Tibial artery (tissue), 4 donors: Measurements from ENCODE around the gene PRICKLE3.

Source experiments
- DNase-seq, 2 donors: peaks; one replicate each; pipeline ENCODE4 v3.0.0-alpha.2; 2019
- H3K27ac ChIP-seq, 2 donors: fragments of 200-600 bp; sonication (generic) in 1 of 2; 1 replicate in 1 of 2; 2 replicates in 1 of 2; pipeline ENCODE4 v1.5.1; 2018 to 2019; ENCODE audit warnings: mild to moderate bottlenecking in 1 of 2
- H3K27me3 ChIP-seq, 2 donors: fragments of 200-600 bp; sonication (generic) in 1 of 2; one replicate each; pipeline versions ENCODE4 v1.5.1 to v1.6.0; 2016 to 2019
- H3K36me3 ChIP-seq, 3 donors: fragments of 200-600 bp; sonication (generic) in 2 of 3; one replicate each; pipeline ENCODE4 v1.5.1; 2016 to 2019; ENCODE audit warnings: mild to moderate bottlenecking in 2 of 3
- H3K4me1 ChIP-seq, 4 donors: fragments of 200-600 bp; sonication (generic) in 2 of 4; 1 replicate in 3 of 4; 2 replicates in 1 of 4; pipeline ENCODE4 v1.5.1; 2016 to 2019
- H3K4me3 ChIP-seq, 2 donors: fragments of 200-600 bp; sonication (generic) in 1 of 2; 1 replicate in 1 of 2; 2 replicates in 1 of 2; pipeline ENCODE4 v1.5.1; 2018 to 2019; ENCODE audit warnings: mild to moderate bottlenecking in 2 of 2
- H3K9me3 ChIP-seq, 3 donors: fragments of 200-600 bp; sonication (generic) in 1 of 3; one replicate each; pipeline ENCODE4 v1.5.1; 2016 to 2019
- CTCF ChIP-seq, 2 experiments: fragments of 200-600 bp in 1 of 2; fragments of 450-650 bp in 1 of 2; IDR thresholded peaks; one replicate each; pipeline ENCODE4 v1.5.1; 2017 to 2019; ENCODE audit warnings: antibody characterized with exemption in 2 of 2, mild to moderate bottlenecking in 1 of 2, moderate library complexity in 1 of 2
- intact Hi-C: fragments of 100-400 bp; cut with DNase I; formaldehyde crosslinking; loops from one replicate; pipeline ENCODE4 v1.15.0; 2023; ENCODE audit warnings: low total_unique reads

PRICKLE3 gene

GRCh38 chrX:49161632-49162031, 24.5 kb downstream of the PRICKLE3 start:
- no peaks in the 10 kb centered on the region for H3K9me3 ChIP-seq
- no peak for DNase-seq
- no peaks in the 10 kb centered on the region for H3K36me3 ChIP-seq
- H3K4me1 ChIP-seq, result peaks cover 0 to 17% (median 7%) of the 10 kb centered on the region in 4 donors
- intact Hi-C loops, result loop anchor here (5.0 kb wide), 1 partner anchor 791 kb away; no protein-coding TSS in a partner anchor
- H3K27me3 ChIP-seq, result no peaks in the 10 kb centered on the region
- no peak for TF ChIP-seq CTCF (IDR thresholded peaks at IDR 0.05)
- no peak overlapping the region for H3K4me3 ChIP-seq
- no peak overlapping the region for H3K27ac ChIP-seq

- no peak overlapping the region for H3K4me3 ChIP-seq
- DNase-seq, result no peak
- no peak overlapping the region for H3K27ac ChIP-seq
- no peak for TF ChIP-seq CTCF (IDR thresholded peaks at IDR 0.05)
- peaks cover 0 to 15% (median 6%) of the 10 kb centered on the region in 4 donors for H3K4me1 ChIP-seq
- intact Hi-C loops, result loop anchor here (5.0 kb wide), 1 partner anchor 791 kb away; no protein-coding TSS in a partner anchor
- no peaks in the 10 kb centered on the region for H3K9me3 ChIP-seq
- no peaks in the 10 kb centered on the region for H3K27me3 ChIP-seq
- no peaks in the 10 kb centered on the region for H3K36me3 ChIP-seq
These were observed 25.3 kb downstream of the PRICKLE3 start for GRCh38 chrX:49160908-49161307.

- no peak overlapping the region for H3K27ac ChIP-seq
- no peaks in the 10 kb centered on the region for H3K36me3 ChIP-seq
- no peak overlapping the region for H3K4me3 ChIP-seq
- no peak for DNase-seq
- H3K27me3 ChIP-seq, result no peaks in the 10 kb centered on the region
- no peaks in the 10 kb centered on the region for H3K9me3 ChIP-seq
- intact Hi-C loops, result no loop called here
- TF ChIP-seq CTCF (IDR thresholded peaks at IDR 0.05), result no peak
- H3K4me1 ChIP-seq, result peaks cover 0 to 4% (median 0%) of the 10 kb centered on the region in 4 donors
These were observed 29.0 kb downstream of the PRICKLE3 start for GRCh38 chrX:49157194-49157593.

- TF ChIP-seq CTCF (IDR thresholded peaks at IDR 0.05), result peak; percentile 63 to 67
- Histone ChIP-seq H3K4me3 (peak overlapping the region; percentile 57 to 60), H3K27me3 (no peaks in the 10 kb centered on the region), H3K9me3 (no peaks in the 10 kb centered on the region), H3K27ac (peak overlapping the region; percentile 92 to 97), H3K4me1 (peaks cover 0 to 4% (median 0%) of the 10 kb centered on the region in 4 donors), H3K36me3 (no peaks in the 10 kb centered on the region)
- intact Hi-C loops, result no loop called here
- peak; percentile 92 to 95 for DNase-seq
These were observed 30.0 kb downstream of the PRICKLE3 start for GRCh38 chrX:49155900-49156837.

GRCh38 chrX:49155243-49155899, 30.8 kb downstream of the PRICKLE3 start:
- H3K27ac ChIP-seq, result peak overlapping the region; percentile 92 to 97
- no peaks in the 10 kb centered on the region for H3K9me3 ChIP-seq
- DNase-seq, result peak in 1 of 2 donors; percentile 38
- no peaks in the 10 kb centered on the region for H3K36me3 ChIP-seq
- peaks cover 0 to 4% (median 0%) of the 10 kb centered on the region in 4 donors for H3K4me1 ChIP-seq
- H3K4me3 ChIP-seq, result peak overlapping the region; percentile 57 to 60
- intact Hi-C loops, result no loop called here
- no peak for TF ChIP-seq CTCF (IDR thresholded peaks at IDR 0.05)
- no peaks in the 10 kb centered on the region for H3K27me3 ChIP-seq
